ENCODE measurements around the gene C1R. TPM values are rescaled to one million over a fixed set of nuclear protein-coding genes. Genes with fewer than 3 reads are reported as not detected.

The C1R gene
- total RNA-seq, 1 experiment from 2014 or later, result 11.5 TPM

- peaks cover 9% of the 10 kb centered on the region for H3K27me3 Mint-ChIP-seq (ENCODE audit: low read depth)
- no peak overlapping the region for H3K9ac ChIP-seq (ENCODE audit: extremely low read depth, insufficient read length, low read length)
- 0 out of 2 replicates have a peak, but pooled peaks cover 2% of the 10 kb centered on the region for H3K79me2 ChIP-seq (ENCODE audit: insufficient read depth, low read length)
Measured at GRCh38 chr12:7066596-7066995, 25.6 kb downstream of the C1R start.

More at GRCh38 chr12:7066596-7066995, 25.6 kb downstream of the C1R start:
- Histone ChIP-seq H2BK120ac (ENCODE audit: low read depth, low read length, poor library complexity, severe bottlenecking) (no peak overlapping the region), H3K23me2 (ENCODE audit: insufficient read length, low read depth, low read length, poor library complexity, severe bottlenecking) (no peaks in the 10 kb centered on the region), H2BK20ac (ENCODE audit: low read depth, low read length, poor library complexity, severe bottlenecking) (no peak overlapping the region), H4K8ac (replicated peaks; ENCODE audit: insufficient read length, low read depth, low read length) (no peak overlapping the region), H2BK5ac (ENCODE audit: insufficient read length, low read length) (no peak overlapping the region), H3K4ac (ENCODE audit: low read depth, low read length) (no peak overlapping the region), H2BK15ac (ENCODE audit: low read depth, low read length) (no peak overlapping the region), H3K9me3 (ENCODE audit: control insufficient read depth, low read depth, low read length) (no peaks in the 10 kb centered on the region), H3K79me1 (ENCODE audit: insufficient read depth, low read depth, low read length, poor library complexity, severe bottlenecking) (no peaks in the 10 kb centered on the region), H3K23ac (ENCODE audit: insufficient read length, low read depth, low read length) (no peak overlapping the region), H2AK5ac (ENCODE audit: insufficient read length, low read length) (no peak overlapping the region), H3K27ac (ENCODE audit: insufficient read length, low read depth, low read length) (no peak overlapping the region), H2AFZ (ENCODE audit: low read length) (no peak overlapping the region), H3T11ph (ENCODE audit: low read length) (no peak overlapping the region), H4K20me1 (ENCODE audit: control insufficient read depth, insufficient read depth, insufficient read length) (no peaks in the 10 kb centered on the region), H3K4me1 (ENCODE audit: insufficient read depth, low read length) (no peaks in the 10 kb centered on the region), H3K27me3 (ENCODE audit: insufficient read depth, low read length) (no peaks in the 10 kb centered on the region), H2BK12ac (ENCODE audit: insufficient read length, low read depth, low read length) (no peak overlapping the region), H3K4me2 (ENCODE audit: insufficient read depth, insufficient read length, low read length) (no peak overlapping the region), H3K14ac (ENCODE audit: insufficient read depth, low read length) (no peak overlapping the region), H4K5ac (ENCODE audit: insufficient read length, low read depth, low read length) (no peak overlapping the region), H3K56ac (ENCODE audit: insufficient read length, low read depth, low read length) (no peak overlapping the region), H3K18ac (ENCODE audit: insufficient read length, low read depth, low read length) (no peak overlapping the region), H4K91ac (ENCODE audit: insufficient read length, low read depth, low read length) (no peak overlapping the region)
- Mint-ChIP-seq H3K9me3 (no peaks in the 10 kb centered on the region; a peak in 1 of 5 replicates), H3K27ac (no peak overlapping the region), H3K4me1 (no peaks in the 10 kb centered on the region), H3K4me3 (no peak overlapping the region), H3K36me3 (ENCODE audit: insufficient read depth in 1 of 3, low read depth in 3 of 3) (no peaks in the 10 kb centered on the region)
- no CpG with 5 or more reads among the region's 2 CpGs for WGBS (ENCODE audit: extremely low coverage, insufficient read length, low lambda C conversion rate)
- TF ChIP-seq, protein P1, sequence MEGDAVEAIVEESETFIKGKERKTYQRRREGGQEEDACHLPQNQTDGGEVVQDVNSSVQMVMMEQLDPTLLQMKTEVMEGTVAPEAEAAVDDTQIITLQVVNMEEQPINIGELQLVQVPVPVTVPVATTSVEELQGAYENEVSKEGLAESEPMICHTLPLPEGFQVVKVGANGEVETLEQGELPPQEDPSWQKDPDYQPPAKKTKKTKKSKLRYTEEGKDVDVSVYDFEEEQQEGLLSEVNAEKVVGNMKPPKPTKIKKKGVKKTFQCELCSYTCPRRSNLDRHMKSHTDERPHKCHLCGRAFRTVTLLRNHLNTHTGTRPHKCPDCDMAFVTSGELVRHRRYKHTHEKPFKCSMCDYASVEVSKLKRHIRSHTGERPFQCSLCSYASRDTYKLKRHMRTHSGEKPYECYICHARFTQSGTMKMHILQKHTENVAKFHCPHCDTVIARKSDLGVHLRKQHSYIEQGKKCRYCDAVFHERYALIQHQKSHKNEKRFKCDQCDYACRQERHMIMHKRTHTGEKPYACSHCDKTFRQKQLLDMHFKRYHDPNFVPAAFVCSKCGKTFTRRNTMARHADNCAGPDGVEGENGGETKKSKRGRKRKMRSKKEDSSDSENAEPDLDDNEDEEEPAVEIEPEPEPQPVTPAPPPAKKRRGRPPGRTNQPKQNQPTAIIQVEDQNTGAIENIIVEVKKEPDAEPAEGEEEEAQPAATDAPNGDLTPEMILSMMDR (conservative IDR thresholded peaks at IDR 0.05), result no peak
- DNase-seq, result no peak

Measured in H9 (cell line).